Transverse colon (tissue), 4 donors: ENCODE measurements around the gene PDHA2.

Experiments used
- CTCF ChIP-seq, 5 experiments: fragments of 200-600 bp in 3 of 5; fragments of 450-650 bp in 2 of 5; sonication (generic) in 3 of 5; IDR thresholded peaks; 1 replicate in 2 of 5; 2 replicates in 3 of 5; pipeline ENCODE4 v1.5.1; 2016 to 2017; ENCODE audit warnings: antibody characterized with exemption in 5 of 5, inconsistent platforms in 3 of 5, mild to moderate bottlenecking in 2 of 5, moderate library complexity in 1 of 5
- EP300 ChIP-seq: sonication (generic); formaldehyde crosslinking; IDR thresholded peaks from one replicate; pipeline ENCODE4 v1.6.1; 2017; ENCODE audit warnings: antibody characterized with exemption, low read depth
- POLR2A ChIP-seq: fragments of 450-650 bp; IDR thresholded peaks from one replicate; pipeline ENCODE4 v1.6.1; 2016; ENCODE audit warnings: antibody characterized with exemption, mild to moderate bottlenecking, moderate library complexity
- POLR2AphosphoS5 ChIP-seq, 3 donors: sonication (generic); formaldehyde crosslinking; IDR thresholded peaks; one replicate each; pipeline ENCODE4 v1.6.1; 2016; ENCODE audit warnings: antibody characterized with exemption in 3 of 3

- TF ChIP-seq CTCF (IDR thresholded peaks at IDR 0.05) (no peak), POLR2A (no peak), POLR2AphosphoS5 (IDR thresholded peaks at IDR 0.05) (no peak), EP300 (no peak)
These were observed 41.2 kb upstream of the PDHA2 start for GRCh38 chr4:95798727-95799126.
